IMR-90 (cell line): ENCODE results near the gene TMEM60. TPM values are rescaled to one million over a fixed set of nuclear protein-coding genes. Genes with fewer than 3 reads are reported as not detected.
A peak's percentile ranks its signal among the peaks of the same experiment; 100 is the strongest.

ENCODE experiments used
- ATAC-seq: fragments of 200-7000 bp; cut with Tn5 transposase; 2 replicates; pipeline ENCODE4 v1.9.1; 2020; ENCODE audit warnings: low read depth, mild to moderate bottlenecking, moderate library complexity
- BruUV-seq: library from RNA; stranded (reverse); fragments of 400-500 nt; replicated peaks from 2 replicates; lab custom pipeline; 2021; lab: Mats Ljungman, UMichigan
- CTCF ChIA-PET: fragments of 300-600 bp; formaldehyde crosslinking; extraction: SDS; loops from one replicate; lab custom pipeline; 2021; ENCODE audit warnings: antibody characterized with exemption; lab: Yijun Ruan, JAX
- POLR2A ChIA-PET: fragments of 300-600 bp; sonication (Branson Sonifier 250); formaldehyde crosslinking; loops from one replicate; lab custom pipeline; 2022; ENCODE audit warnings: antibody characterized with exemption; ENCODE audit not compliant: unreplicated experiment; lab: Charles Lee
- DNase-seq: peaks from one replicate; pipeline ENCODE4 v3.0.0; 2013
- H2AFZ ChIP-seq: replicated peaks from 2 replicates; pipeline ENCODE3; 2013; ENCODE audit warnings: low read length, mild to moderate bottlenecking; ENCODE audit not compliant: poor library complexity
- H2AK5ac ChIP-seq: 2 replicates; pipeline ENCODE4 v1.6.1; 2013; ENCODE audit warnings: low read depth, low read length, inconsistent platforms
- H2AK9ac ChIP-seq: replicated peaks from 2 replicates; pipeline ENCODE3; 2013; ENCODE audit warnings: mild to moderate bottlenecking, low read depth, low read length, moderate library complexity; ENCODE audit not compliant: poor library complexity
- H2BK120ac ChIP-seq: 2 replicates; pipeline ENCODE4 v1.6.1; 2013; ENCODE audit warnings: low read depth, low read length, inconsistent platforms
- H2BK15ac ChIP-seq: 3 replicates; pipeline ENCODE4 v1.6.1; 2013; ENCODE audit warnings: low read depth, low read length, inconsistent platforms
- H2BK20ac ChIP-seq: 2 replicates; pipeline ENCODE4 v1.6.1; 2013; ENCODE audit warnings: low read depth, mild to moderate bottlenecking, inconsistent platforms, low read length, moderate library complexity
- H2BK5ac ChIP-seq: 2 replicates; pipeline ENCODE4 v1.6.1; 2013; ENCODE audit warnings: mild to moderate bottlenecking, low read depth, low read length, inconsistent platforms; ENCODE audit not compliant: poor library complexity, severe bottlenecking
- H3K14ac ChIP-seq: replicated peaks from 2 replicates; pipeline ENCODE4 v1.6.1; 2013; ENCODE audit warnings: low read depth, low read length, inconsistent platforms
- H3K18ac ChIP-seq: 2 replicates; pipeline ENCODE4 v1.6.1; 2013; ENCODE audit warnings: low read depth, low read length, control low read depth
- H3K23ac ChIP-seq: 2 replicates; pipeline ENCODE4 v1.6.1; 2013; ENCODE audit warnings: low read depth, low read length, inconsistent platforms
- H3K27ac ChIP-seq: 2 replicates; pipeline ENCODE4 v1.5.1; 2013; ENCODE audit warnings: mild to moderate bottlenecking, control low read depth, low read length; ENCODE audit not compliant: insufficient read depth
- H3K27me3 ChIP-seq: 2 replicates; pipeline ENCODE4 v1.6.1; 2013; ENCODE audit warnings: low read length; ENCODE audit not compliant: control insufficient read depth, insufficient read depth
- H3K36me3 ChIP-seq: 2 replicates; pipeline ENCODE4 v1.6.1; 2013; ENCODE audit warnings: low read length, mixed read lengths; ENCODE audit not compliant: control insufficient read depth, insufficient read depth
- H3K4ac ChIP-seq: 2 replicates; pipeline ENCODE4 v1.6.1; 2013; ENCODE audit warnings: low read depth, low read length, inconsistent platforms
- H3K4me1 ChIP-seq: 2 replicates; pipeline ENCODE4 v1.6.1; 2013; ENCODE audit warnings: low read length, mixed read lengths; ENCODE audit not compliant: control insufficient read depth, insufficient read depth
- H3K4me2 ChIP-seq: 2 replicates; pipeline ENCODE4 v1.6.1; 2013; ENCODE audit warnings: low read depth, mild to moderate bottlenecking, control low read depth, low read length, moderate library complexity
- H3K4me3 ChIP-seq: 2 replicates; pipeline ENCODE4 v1.5.1; 2013; ENCODE audit warnings: low read depth, mild to moderate bottlenecking, control low read depth, low read length, moderate library complexity; ENCODE audit not compliant: insufficient read depth
- H3K56ac ChIP-seq: 2 replicates; pipeline ENCODE4 v1.6.1; 2013; ENCODE audit warnings: low read length, inconsistent platforms; ENCODE audit not compliant: insufficient read depth; ENCODE audit errors: extremely low read depth
- H3K79me1 ChIP-seq, 2 experiments: 2 replicates each; pipeline ENCODE4 v1.6.1; 2013; ENCODE audit warnings: low read length in 2 of 2, inconsistent platforms in 1 of 2, low read depth in 1 of 2
- H3K9ac ChIP-seq: 2 replicates; pipeline ENCODE4 v1.6.1; 2013; ENCODE audit warnings: low read depth, low read length, control low read depth
- H3K9me1 ChIP-seq: 2 replicates; pipeline ENCODE4 v1.6.1; 2013; ENCODE audit warnings: low read length, inconsistent platforms; ENCODE audit not compliant: insufficient read depth
- H3K9me3 ChIP-seq: 2 replicates; pipeline ENCODE4 v1.6.1; 2013; ENCODE audit warnings: low read length; ENCODE audit not compliant: control insufficient read depth, insufficient read depth
- H4K20me1 ChIP-seq: 2 replicates; pipeline ENCODE4 v1.6.1; 2013; ENCODE audit warnings: low read length, inconsistent platforms; ENCODE audit not compliant: insufficient read depth
- H4K5ac ChIP-seq: 2 replicates; pipeline ENCODE4 v1.6.1; 2013; ENCODE audit warnings: mild to moderate bottlenecking, low read depth, low read length, control low read depth
- H4K8ac ChIP-seq, 2 experiments: 2 replicates each; pipeline ENCODE4 v1.6.1; 2013; ENCODE audit warnings: low read depth in 2 of 2, low read length in 2 of 2, control low read depth in 1 of 2, inconsistent platforms in 1 of 2
- H4K91ac ChIP-seq: 2 replicates; pipeline ENCODE4 v1.6.1; 2013; ENCODE audit warnings: low read depth, low read length, inconsistent platforms; ENCODE audit not compliant: insufficient read depth
- BHLHE40 ChIP-seq: fragments of 150-350 bp; IDR thresholded peaks from 2 replicates; pipeline ENCODE4 v1.6.1; 2016; ENCODE audit warnings: mild to moderate bottlenecking, low read depth, low read length
- CEBPB ChIP-seq: IDR thresholded peaks from 2 replicates; pipeline ENCODE4 v1.6.1; 2012; ENCODE audit warnings: low read depth, low read length, improper control_type of control experiment
- CHD1 ChIP-seq: IDR thresholded peaks from 2 replicates; pipeline ENCODE4 v1.6.1; 2012; ENCODE audit warnings: low read depth, low read length, improper control_type of control experiment
- ELK1 ChIP-seq: fragments of 150-350 bp; IDR thresholded peaks from 2 replicates; pipeline ENCODE4 v1.6.1; 2016; ENCODE audit warnings: low read depth, mild to moderate bottlenecking, low read length, moderate library complexity, borderline replicate concordance
- FOS ChIP-seq: fragments of 150-350 bp; IDR thresholded peaks from 2 replicates; pipeline ENCODE4 v1.6.1; 2016; ENCODE audit warnings: low read depth, low read length
- MAFK ChIP-seq: IDR thresholded peaks from 2 replicates; pipeline ENCODE4 v1.6.1; 2012; ENCODE audit warnings: low read depth, low read length, improper control_type of control experiment
- MAZ ChIP-seq: IDR thresholded peaks from 2 replicates; pipeline ENCODE4 v1.6.1; 2012; ENCODE audit warnings: low read depth, mild to moderate bottlenecking, low read length, improper control_type of control experiment, moderate library complexity, borderline replicate concordance
- MXI1 ChIP-seq: IDR thresholded peaks from 2 replicates; pipeline ENCODE4 v1.6.1; 2012; ENCODE audit warnings: low read depth, mild to moderate bottlenecking, low read length, moderate library complexity, borderline replicate concordance
- NFE2L2 ChIP-seq: fragments of 150-350 bp; IDR thresholded peaks from 2 replicates; pipeline ENCODE4 v1.6.1; 2016; ENCODE audit warnings: low read depth, mild to moderate bottlenecking, low read length
- POLR2A ChIP-seq: IDR thresholded peaks from 2 replicates; pipeline ENCODE4 v1.6.1; 2012; ENCODE audit warnings: mild to moderate bottlenecking, low read depth, low read length
- RAD21 ChIP-seq: IDR thresholded peaks from 2 replicates; pipeline ENCODE4 v1.6.1; 2012; ENCODE audit warnings: low read length, improper control_type of control experiment
- RCOR1 ChIP-seq: IDR thresholded peaks from 2 replicates; pipeline ENCODE4 v1.6.1; 2012; ENCODE audit warnings: mild to moderate bottlenecking, low read length, improper control_type of control experiment; ENCODE audit not compliant: insufficient replicate concordance
- RFX5 ChIP-seq: IDR thresholded peaks from 2 replicates; pipeline ENCODE4 v1.8.0; 2012; ENCODE audit warnings: low read depth, mild to moderate bottlenecking, low read length, moderate library complexity
- SMC3 ChIP-seq: fragments of 150-350 bp; IDR thresholded peaks from 2 replicates; pipeline ENCODE4 v1.6.1; 2016; ENCODE audit warnings: low read depth, mild to moderate bottlenecking, antibody characterized with exemption, low read length, moderate library complexity
- WGBS, 2 experiments: methylation state at CpG; one replicate each; pipeline versions ENCODE4 v1.1.5 to v1.1.7; 2013; ENCODE audit warnings: missing lambda C conversion rate in 2 of 2; ENCODE audit not compliant: insufficient read length in 1 of 2; ENCODE audit errors: extremely low coverage in 2 of 2; 5-methylcytosine and 5-hydroxymethylcytosine counted together
- dilution Hi-C: fragments of 300-500 bp; cut with HindIII; formaldehyde crosslinking; loops from one replicate; pipeline ENCODE4 v1.14.3; 2018; ENCODE audit warnings: low sequenced_read_pairs; ENCODE audit not compliant: unreplicated experiment
- in situ Hi-C: fragments of 300-500 bp; cut with MboI; formaldehyde crosslinking; loops from 3 replicates; pipeline ENCODE4 v1.14.3; 2019; ENCODE audit warnings: low sequenced_read_pairs, inconsistent platforms, mixed read lengths
- intact Hi-C: fragments of 100-400 bp; cut with micrococcal nuclease; formaldehyde crosslinking; loops from 2 replicates; pipeline ENCODE4 v1.10.0; 2022
- polyA plus RNA-seq, 3 experiments: library from polyadenylated mRNA; depleted of rRNA; stranded (reverse); fragments of >200 nt; gene quantifications; 2 replicates each; pipeline ENCODE4 v1.2.3, GENCODE V29; 2012; ENCODE audit warnings: low replicate concordance in 1 of 3
- total RNA-seq: library from RNA; depleted of rRNA; stranded (reverse); fragments of >200 nt; gene quantifications from 2 replicates; pipeline ENCODE4 v1.2.3, GENCODE V29; 2012
- TF ChIP-seq, protein P1 (sequence below): conservative IDR thresholded peaks from 2 replicates; pipeline ENCODE4 v1.5.1; 2012; ENCODE audit warnings: mild to moderate bottlenecking, low read depth, low read length, improper control_type of control experiment
- TF ChIP-seq, protein P2 (sequence below): fragments of 150-350 bp; IDR thresholded peaks from 2 replicates; pipeline ENCODE4 v1.6.1; 2017; ENCODE audit warnings: mild to moderate bottlenecking, antibody characterized with exemption, low read length, low read depth

TMEM60 gene
- total and polyA plus RNA-seq, 2 of the 4 experiments (the other 2 are of a cell fraction) = 9.9 to 17.2 TPM

- in situ Hi-C loops = no loop called here
- no TSS peak for BruUV-seq
- H3K79me1 ChIP-seq = peaks cover 3 to 4% of the 10 kb centered on the region in 2 experiments; a peak in 3 of 4 replicates
- H3K4me3 ChIP-seq = no peak overlapping the region
- H3K9ac ChIP-seq = no peak overlapping the region
- no peaks in the 10 kb centered on the region for H4K20me1 ChIP-seq
- H3K4me2 ChIP-seq = peak overlapping the region; percentile 44; the same call in 1 of the 2 replicates
- no peaks in the 10 kb centered on the region for H3K27me3 ChIP-seq
- H2BK15ac ChIP-seq = no peak overlapping the region
- no peak overlapping the region for H2AK5ac ChIP-seq
- no peak overlapping the region; a peak in 1 of 4 replicates for H4K8ac ChIP-seq
- H2AK9ac ChIP-seq = no peak overlapping the region
- H4K91ac ChIP-seq = no peak overlapping the region
- ATAC-seq (no peak), DNase-seq (peak; percentile 16)
- no peak overlapping the region for H3K4ac ChIP-seq
- ChIA-PET POLR2A (interaction anchor here (0.9 kb wide), 1 partner anchor 11 kb away, joined by 3 read pairs; no protein-coding TSS in a partner anchor), CTCF (no interaction called here)
- no peak overlapping the region for H2AFZ ChIP-seq
- H3K9me3 ChIP-seq = peaks cover 5% of the 10 kb centered on the region; the same call in 1 of the 2 replicates
- no peak overlapping the region for H3K18ac ChIP-seq
- H3K14ac ChIP-seq = no peak overlapping the region
- H3K9me1 ChIP-seq = peaks cover 3% of the 10 kb centered on the region; the same call in 1 of the 2 replicates
- no peak for TF ChIP-seq MXI1
- no peak for TF ChIP-seq BHLHE40
- TF ChIP-seq RCOR1 = no peak
- no peak for TF ChIP-seq POLR2A
- TF ChIP-seq MAFK = no peak
- no peak for TF ChIP-seq CEBPB
- no peak for TF ChIP-seq SMC3
- no peak for TF ChIP-seq RFX5
- no peak for TF ChIP-seq MAZ
- TF ChIP-seq FOS = no peak
- no peak for TF ChIP-seq RAD21
- no peak for TF ChIP-seq NFE2L2
- TF ChIP-seq, protein P1, sequence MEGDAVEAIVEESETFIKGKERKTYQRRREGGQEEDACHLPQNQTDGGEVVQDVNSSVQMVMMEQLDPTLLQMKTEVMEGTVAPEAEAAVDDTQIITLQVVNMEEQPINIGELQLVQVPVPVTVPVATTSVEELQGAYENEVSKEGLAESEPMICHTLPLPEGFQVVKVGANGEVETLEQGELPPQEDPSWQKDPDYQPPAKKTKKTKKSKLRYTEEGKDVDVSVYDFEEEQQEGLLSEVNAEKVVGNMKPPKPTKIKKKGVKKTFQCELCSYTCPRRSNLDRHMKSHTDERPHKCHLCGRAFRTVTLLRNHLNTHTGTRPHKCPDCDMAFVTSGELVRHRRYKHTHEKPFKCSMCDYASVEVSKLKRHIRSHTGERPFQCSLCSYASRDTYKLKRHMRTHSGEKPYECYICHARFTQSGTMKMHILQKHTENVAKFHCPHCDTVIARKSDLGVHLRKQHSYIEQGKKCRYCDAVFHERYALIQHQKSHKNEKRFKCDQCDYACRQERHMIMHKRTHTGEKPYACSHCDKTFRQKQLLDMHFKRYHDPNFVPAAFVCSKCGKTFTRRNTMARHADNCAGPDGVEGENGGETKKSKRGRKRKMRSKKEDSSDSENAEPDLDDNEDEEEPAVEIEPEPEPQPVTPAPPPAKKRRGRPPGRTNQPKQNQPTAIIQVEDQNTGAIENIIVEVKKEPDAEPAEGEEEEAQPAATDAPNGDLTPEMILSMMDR = no peak
- TF ChIP-seq ELK1 = no peak
- TF ChIP-seq CHD1 = no peak
- TF ChIP-seq, protein P2, sequence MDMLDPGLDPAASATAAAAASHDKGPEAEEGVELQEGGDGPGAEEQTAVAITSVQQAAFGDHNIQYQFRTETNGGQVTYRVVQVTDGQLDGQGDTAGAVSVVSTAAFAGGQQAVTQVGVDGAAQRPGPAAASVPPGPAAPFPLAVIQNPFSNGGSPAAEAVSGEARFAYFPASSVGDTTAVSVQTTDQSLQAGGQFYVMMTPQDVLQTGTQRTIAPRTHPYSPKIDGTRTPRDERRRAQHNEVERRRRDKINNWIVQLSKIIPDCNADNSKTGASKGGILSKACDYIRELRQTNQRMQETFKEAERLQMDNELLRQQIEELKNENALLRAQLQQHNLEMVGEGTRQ = no peak
- H3K56ac ChIP-seq = no peak overlapping the region
- H3K23ac ChIP-seq = no peak overlapping the region
- no peak overlapping the region for H2BK120ac ChIP-seq
- no CpG with 5 or more reads among the region's 1 CpG for WGBS, 2 experiments
- intact Hi-C loops = no loop called here
- no peak overlapping the region for H2BK5ac ChIP-seq
- peaks cover 7% of the 10 kb centered on the region for H3K36me3 ChIP-seq
- dilution Hi-C loops = no loop called here
- H2BK20ac ChIP-seq = no peak overlapping the region
- H3K4me1 ChIP-seq = peaks cover 3% of the 10 kb centered on the region; the same call in 1 of the 2 replicates
- H4K5ac ChIP-seq = no peak overlapping the region
- H3K27ac ChIP-seq = no peak overlapping the region
These were observed 15.1 kb downstream of the TMEM60 start for GRCh38 chr7:77783111-77783510.
